CD4-positive, alpha-beta T cell treated with Interleukin-21 for 1 hour (primary cell): ENCODE results near the gene MALSU1.

Experiments used
- DNase-seq: peaks from one replicate; pipeline ENCODE4 v3.0.0-alpha.2; 2020

MALSU1 gene

DNA sequence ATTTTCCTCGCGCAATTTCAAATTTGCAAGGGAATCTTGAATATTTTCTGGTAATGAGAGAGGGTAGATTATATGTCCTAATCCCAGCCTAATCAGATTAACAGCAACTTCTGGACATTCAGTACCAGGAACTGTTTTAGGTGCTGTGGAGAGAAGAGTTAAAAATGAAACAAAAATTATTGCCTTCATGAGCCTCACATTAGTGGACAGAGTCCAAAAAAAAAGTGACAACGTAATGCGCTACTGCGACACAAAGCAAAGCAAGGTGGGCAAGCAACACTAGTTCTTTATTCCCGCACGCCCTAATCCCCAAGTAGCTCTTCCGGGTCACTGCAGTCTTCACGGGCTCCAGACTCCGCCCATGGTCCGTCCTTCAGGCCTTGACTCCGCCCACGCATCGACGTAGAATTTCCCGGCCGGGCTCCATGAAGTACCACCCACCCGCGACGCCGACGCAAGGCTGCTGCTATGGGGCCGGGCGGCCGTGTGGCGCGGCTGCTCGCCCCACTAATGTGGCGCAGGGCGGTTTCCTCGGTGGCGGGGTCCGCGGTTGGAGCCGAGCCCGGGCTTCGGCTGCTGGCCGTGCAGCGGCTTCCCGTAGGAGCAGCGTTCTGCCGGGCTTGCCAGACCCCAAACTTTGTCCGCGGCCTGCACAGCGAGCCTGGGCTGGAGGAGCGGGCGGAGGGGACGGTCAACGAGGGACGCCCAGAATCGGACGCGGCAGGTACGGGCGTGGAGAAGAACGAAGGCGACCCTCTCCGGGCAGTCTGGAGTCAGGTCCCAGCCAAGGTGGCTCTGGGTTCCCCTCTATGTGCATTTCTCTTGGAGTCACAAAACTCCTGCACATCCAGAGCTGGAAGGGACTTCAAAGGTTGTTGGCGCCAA lies at the start of gene MALSU1:
Gene MALSU1, plus strand, starts transcription at position 455 of the 885 bp plus-strand sequence. Its CDS starts 14 bp downstream, at position 469.
- peak; percentile 96 for DNase-seq

DNA sequence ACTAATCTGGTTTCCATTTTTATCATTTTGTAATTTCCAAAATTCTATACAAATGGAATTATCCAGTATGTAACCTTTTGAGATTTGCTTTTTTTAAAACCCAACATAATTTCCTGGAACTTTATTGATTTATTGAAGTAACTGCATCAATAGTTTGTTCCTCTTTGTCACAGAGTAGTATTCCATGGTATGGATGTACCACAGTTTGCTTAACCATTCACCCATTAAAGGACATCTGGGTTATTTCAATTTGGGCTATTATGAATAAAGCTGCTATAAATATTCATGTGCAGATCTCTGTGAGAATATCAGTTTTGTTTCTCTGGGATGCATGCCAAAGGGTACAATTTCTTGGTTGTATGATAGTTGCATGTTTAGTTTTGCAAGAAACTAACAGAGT lies 49.7 kb upstream of the MALSU1 start:
- DNase-seq: no peak

GRCh38 chr7:23254051-23254681 lies 45.0 kb upstream of the MALSU1 start:
- DNase-seq: no peak

- DNase-seq: no peak
These were observed 42.4 kb upstream of the MALSU1 start for GRCh38 chr7:23256731-23257130.

DNA sequence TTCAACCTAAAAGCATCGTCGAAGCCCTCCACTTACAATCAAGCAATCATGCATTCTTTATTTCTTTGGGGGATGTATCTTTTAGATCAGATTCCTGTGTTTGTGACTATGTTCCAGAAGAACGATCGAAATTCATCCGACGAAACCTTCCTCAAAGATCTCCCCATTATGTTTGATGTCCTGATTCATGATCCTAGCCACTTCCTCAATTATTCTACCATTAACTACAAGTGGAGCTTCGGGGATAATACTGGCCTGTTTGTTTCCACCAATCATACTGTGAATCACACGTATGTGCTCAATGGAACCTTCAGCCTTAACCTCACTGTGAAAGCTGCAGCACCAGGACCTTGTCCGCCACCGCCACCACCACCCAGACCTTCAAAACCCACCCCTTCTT lies 38.8 kb upstream of the MALSU1 start:
- DNase-seq: no peak

GRCh38 chr7:23261843-23262452 lies 37.2 kb upstream of the MALSU1 start:
- peak; percentile 53 for DNase-seq

- DNase-seq: no peak
These were observed 34.2 kb upstream of the MALSU1 start for GRCh38 chr7:23264916-23265458.

GRCh38 chr7:23266918-23267317 lies 32.2 kb upstream of the MALSU1 start:
- no peak for DNase-seq

GRCh38 chr7:23267357-23267756 lies 31.8 kb upstream of the MALSU1 start:
- no peak for DNase-seq

DNA sequence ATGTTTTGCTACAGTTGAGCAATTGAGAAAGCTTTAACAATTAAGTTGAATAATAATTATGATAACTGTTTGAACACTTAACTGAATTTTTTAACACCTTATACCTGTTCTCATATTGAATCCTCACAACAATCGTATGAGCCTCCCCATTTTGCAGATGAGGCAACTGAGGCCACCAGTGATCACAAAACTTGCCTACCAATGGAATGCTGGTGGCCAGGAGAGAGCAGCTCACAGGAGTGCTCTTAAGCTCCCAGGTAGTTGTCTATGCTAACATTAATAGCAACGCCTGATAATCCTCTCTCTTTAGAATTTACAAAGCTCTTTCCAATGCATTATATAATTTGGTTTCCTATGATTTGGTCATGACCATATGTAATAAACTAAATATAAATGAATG lies 31.0 kb upstream of the MALSU1 start:
- DNase-seq: no peak

- no peak for DNase-seq
These were observed 30.4 kb upstream of the MALSU1 start for GRCh38 chr7:23268746-23269145.

DNA sequence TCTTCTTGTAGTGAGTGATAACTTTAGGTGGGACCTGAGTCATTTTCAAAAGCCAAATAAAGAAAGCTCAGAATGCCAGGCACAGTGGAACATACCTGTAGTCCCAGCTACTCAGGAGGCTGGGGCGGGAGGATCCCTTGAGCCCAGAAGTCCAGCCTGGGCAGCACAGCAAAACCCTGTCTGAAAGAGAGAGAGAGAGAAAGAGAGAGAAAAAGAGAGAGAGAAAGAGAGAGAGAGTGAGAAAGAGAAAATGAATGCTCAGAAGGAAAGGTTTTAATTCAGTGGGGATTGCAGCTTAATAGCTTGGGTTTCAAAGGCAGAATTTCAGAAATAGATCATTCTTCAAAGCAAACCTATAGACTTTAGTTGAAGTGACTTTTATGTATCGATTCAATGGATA lies 26.9 kb upstream of the MALSU1 start:
- no peak for DNase-seq

DNA sequence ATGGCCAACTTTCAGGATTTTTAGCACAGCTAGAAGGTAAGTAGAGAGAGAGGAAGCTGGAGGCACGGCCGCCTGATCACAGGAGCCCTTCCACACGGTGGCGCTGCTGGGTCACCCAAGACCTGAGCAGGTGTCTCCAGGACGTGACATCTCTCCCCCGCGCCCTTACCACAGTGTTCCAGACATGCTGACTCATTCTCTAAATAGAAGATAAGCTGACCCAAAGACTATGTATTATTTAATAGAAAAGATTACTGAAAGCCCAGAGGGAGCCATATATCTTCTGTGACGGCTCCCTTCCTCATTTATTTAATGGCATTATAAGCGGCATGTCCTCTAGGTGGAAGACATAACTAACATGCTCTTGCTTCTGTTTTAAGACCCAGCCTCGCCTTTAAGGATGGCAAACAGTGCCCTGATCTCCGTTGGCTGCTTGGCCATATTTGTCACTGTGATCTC lies 26.0 kb upstream of the MALSU1 start:
- peak; percentile 84 for DNase-seq

DNA sequence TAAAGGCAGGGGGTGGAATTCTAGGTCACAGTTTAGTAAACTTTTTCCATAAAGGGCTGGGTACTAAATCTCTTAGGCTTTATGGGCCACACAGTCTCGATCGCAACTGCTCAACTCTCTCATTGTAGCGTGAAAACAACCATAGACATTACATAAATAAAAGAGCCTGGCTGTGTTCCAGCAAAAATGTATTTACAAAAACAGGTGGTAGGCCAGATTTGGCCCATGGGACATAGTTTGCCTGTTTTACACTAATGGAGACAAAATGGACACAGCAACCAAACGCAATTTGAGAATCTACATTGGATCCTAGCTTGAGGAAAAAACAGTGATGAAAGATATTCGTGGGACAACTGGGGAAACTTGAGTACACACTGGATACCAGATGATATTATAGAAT lies 23.2 kb upstream of the MALSU1 start:
- no peak for DNase-seq

GRCh38 chr7:23276376-23276775 lies 22.8 kb upstream of the MALSU1 start:
- DNase-seq: no peak

DNA sequence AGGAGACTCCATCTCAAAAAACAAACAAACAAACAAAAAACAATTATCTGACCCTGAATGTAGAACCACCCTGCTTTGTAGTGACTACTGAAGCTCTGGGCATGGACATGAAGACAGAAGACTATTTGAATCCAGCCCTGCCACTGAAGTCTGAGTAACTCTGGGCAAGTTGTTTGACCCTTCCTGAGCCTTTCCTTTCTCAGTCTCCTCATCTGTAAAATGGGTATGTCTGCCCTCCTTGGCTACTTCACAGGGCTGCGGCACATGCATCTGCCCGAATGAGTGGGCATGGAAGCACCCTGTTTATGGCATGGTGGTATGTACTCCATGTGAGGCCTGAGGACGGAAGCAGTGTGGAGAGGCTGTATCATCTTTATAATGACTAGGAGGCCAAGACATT lies 22.2 kb upstream of the MALSU1 start:
- DNase-seq: no peak

DNA sequence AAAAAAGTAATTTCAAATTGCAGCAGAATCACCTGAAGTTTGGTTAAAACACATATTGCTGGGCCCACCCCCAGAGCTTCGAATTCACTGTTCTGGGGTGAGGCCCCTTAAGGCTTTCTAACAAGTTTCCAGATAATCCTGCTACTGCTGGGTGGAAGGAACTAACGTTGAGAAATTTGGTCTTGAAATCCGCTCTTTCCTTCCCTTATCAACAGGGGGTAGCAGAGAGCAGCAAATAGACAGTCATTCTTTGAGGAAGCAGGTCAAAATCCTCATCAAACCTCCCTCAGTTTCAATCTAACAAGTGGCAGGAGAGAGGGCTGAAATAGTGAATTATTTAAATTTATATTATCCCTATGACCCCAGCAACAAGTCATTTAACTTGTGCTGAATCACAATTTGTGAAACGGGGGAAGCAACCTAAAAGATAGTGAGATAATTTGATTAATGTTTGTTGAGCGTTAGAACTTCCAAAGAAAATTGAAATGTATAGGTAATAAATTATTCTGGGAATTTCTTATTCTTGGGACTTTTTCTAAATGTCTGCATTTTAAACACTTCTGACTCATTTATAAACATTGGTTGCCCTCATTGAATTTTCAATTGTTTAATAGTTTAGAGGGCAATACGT lies 21.7 kb upstream of the MALSU1 start:
- peak; percentile 64 for DNase-seq

GRCh38 chr7:23279819-23280525 lies 19.2 kb upstream of the MALSU1 start:
- no peak for DNase-seq

GRCh38 chr7:23283086-23283485 lies 16.1 kb upstream of the MALSU1 start:
- DNase-seq: no peak

DNA sequence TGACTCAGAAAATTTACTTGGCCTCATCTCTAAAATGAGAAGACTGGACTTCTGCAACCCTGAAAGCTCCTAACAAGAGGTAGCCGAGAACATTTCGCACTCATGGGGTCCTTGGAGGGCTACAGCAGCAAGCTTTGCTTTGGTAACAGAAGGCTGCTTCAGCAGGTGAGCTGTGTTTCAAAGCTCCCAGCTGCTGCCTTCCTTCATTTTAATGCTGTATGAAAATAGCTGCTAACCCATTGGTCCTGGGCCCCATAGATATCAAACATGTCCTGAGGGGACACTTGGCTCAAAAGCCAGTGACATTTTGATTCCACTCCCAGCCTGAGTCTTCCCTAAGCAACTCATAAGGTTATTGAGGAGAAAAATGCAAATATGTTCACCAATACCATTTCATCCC lies 14.3 kb upstream of the MALSU1 start:
- DNase-seq: no peak

- DNase-seq: no peak
These were observed 13.2 kb upstream of the MALSU1 start for GRCh38 chr7:23285657-23286646.
